Activated gamma-delta T cell treated with Interleukin-2 at 50 U/mL for 16 hours (primary cell): ENCODE data around the gene ZGPAT.
A peak's percentile ranks its signal among the peaks of the same experiment; 100 is the strongest.

Source experiments
- DNase-seq: peaks from one replicate; pipeline ENCODE4 v3.0.0-alpha.2; 2020

ZGPAT gene

DNA sequence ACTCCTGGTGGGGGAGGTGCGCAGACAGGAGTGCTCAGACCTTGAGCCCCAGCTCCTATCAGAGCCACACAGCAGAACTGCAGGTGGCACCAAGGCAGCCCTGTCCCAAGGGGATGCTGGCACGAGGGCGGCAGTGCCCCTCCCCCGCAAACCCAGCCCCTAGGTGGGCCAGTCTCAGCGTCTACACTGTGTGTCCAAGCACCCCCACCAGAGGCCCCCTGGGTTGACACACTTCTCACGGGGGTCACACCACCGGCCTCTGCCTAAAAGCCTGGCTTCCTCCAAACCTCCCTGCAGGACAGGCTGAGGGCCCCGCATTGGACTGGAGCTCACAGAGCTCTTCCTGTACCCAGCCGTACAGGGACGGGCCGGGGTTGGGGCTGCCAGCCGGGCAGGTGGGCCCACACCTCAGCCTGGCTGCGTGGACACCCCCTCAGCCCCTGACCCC, 39.8 kb downstream of the ZGPAT start:
- DNase-seq = no peak

GRCh38 chr20:63748070-63748933, 40.5 kb downstream of the ZGPAT start:
- no peak for DNase-seq

GRCh38 chr20:63748934-63749270, 41.1 kb downstream of the ZGPAT start:
- DNase-seq = no peak

DNA sequence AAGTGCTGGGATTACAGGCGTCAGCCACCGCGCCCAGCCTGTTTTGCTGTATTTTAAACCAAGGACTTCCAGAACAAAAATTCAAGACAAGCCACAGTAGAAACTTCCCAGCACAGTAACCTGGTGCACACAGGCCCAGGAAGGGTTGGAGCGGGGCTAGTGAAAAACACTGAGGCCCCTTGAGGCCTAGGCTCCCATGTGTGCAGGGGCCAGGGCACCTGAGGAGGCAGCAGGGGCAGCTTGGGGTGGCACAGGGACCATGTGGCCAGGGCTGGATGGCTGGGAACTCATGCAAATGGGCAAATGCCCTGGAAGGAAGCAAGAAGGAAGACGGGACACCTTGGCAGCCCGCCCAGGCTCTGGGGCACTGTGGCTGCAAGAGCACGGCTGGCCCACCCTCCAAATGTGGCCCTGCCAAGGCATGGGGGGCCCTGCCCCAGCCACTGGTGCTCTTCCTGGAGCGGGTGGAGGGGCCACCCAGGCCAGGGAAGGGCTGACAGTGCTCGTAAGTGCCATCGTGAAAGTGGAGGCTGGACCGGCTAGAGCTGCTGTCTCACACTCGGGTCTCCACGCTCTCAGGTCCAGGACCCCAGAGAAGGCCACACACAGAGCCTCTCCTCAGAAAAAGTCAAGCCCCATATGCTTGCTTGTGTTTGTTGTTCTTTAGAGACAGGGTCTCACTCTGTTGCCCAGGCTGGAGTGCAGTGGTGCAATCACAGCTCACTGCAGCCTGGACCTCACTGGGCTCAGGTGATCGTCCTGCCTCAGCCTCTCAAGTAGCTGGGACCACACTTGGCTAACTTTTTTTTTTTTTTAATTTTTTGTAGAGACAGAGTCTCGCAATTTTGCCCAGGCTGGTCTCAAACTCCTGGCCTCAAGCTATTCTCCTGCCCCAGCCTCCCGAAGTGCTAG, 42.0 kb downstream of the ZGPAT start:
- no peak for DNase-seq

- DNase-seq = peak; percentile 74
These were observed 43.1 kb downstream of the ZGPAT start for GRCh38 chr20:63750807-63751470.

DNA sequence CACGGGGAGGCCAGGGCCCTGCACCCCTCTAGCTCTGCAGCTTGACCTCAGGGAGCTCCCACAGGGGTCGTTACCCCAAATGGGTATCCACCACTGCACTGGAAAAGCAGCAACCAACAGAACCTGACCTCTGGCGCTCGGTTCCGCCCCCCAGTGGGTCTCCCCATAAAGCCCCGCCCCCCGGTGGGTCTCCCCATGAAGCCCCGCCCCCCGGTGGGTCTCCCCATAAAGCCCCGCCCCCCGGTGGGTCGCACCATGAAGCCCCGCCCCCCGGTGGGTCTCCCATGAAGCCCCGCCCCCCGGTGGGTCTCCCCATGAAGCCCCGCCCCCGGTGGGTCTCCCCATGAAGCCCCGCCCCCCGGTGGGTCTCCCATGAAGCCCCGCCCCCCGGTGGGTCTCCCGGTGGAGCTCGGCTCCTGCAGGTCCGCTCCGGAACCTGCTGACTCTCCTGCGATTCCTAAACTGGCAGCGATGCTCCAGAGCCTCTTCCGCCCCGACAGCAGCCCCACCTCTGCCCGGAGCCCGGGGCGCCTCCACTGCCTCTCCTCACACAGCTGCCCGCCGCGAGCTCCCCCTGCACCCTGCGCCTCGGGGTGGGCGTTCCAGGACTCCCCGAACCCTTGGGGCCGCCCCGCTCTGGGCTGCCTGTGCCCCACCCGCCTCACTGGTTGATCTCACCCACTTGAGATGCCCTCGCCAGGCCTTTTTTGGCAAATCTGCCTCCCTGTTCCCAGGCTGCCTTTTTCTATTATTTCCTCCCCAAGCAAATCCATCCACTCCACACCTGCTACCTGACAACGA, 43.8 kb downstream of the ZGPAT start:
- DNase-seq = no peak

GRCh38 chr20:63752411-63753101, 44.7 kb downstream of the ZGPAT start:
- DNase-seq = no peak

DNA sequence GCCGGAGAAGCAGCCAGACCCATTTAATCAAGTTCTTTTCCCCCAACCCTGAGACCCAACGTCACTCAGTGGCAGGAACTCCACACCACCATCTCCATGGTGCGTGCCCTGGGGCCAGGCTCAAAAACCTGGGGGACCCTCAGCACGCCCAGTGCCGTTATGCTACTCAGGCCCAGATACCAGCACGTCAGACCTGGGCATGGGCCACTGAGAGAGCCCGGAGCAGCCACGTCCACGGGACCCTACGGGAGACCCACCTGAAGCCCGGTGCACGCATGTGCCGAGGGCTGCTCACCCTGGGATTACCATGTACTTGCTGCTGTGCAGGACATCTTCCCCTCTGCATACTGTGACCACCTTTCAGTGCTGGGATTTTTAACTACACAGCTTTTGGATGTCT, 45.5 kb downstream of the ZGPAT start:
- DNase-seq = no peak

DNA sequence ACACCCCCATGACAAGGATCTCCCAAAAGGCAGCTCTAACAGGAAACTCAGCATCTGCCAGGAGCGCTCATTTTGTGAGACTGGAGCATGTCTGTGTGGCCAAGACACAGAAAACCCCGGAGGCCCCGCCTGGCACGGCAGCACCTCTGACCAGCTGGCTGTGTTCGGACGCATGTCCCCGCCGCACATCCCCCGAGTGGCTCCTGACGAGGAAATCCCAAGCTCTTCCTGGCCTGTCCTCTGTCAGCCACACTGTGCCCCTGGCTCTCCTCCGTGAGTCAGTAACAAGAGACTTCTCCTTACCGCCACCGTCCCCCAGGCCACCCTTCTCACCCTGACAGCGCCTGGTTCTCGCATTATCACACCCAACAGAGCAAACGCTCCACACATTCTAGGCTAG, 46.2 kb downstream of the ZGPAT start:
- no peak for DNase-seq

DNA sequence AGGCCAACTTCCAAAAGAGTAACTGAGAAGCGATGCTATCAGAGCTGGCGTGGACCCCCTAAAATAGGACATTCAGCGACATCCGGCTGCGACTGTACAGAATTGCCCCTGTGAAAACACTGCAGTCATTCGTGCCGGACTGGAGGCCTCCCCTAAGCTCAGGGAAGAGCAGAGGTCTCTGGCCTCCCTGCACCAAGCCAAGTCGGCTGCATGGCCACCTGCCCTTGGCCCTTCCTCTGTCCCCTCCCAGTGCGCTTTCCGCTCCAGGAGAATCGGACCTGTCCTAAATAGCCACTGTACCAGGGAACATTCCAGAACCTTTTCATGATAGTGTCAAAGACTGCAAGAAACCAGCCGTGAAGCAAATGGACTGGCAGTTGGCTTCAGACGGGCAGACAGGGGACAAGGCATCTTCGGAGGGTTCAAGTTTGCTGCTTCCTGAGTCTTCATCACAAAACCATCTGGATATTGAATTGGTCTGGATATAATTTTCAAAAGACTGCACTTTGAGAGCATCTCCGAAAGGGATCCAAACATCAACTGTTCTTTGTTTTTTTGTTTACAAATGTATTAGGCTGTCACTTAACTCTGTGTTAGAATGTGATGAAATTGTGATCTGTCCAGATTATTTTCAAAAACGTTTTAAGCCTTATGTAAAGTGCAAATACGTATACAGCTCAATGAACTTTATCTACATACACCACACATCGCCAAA, 48.3 kb downstream of the ZGPAT start:
- no peak for DNase-seq

- no peak for DNase-seq
These were observed 48.8 kb downstream of the ZGPAT start for GRCh38 chr20:63756648-63756991.

GRCh38 chr20:63758152-63758551, 50.3 kb downstream of the ZGPAT start:
- no peak for DNase-seq

- no peak for DNase-seq
These were observed 51.6 kb downstream of the ZGPAT start for GRCh38 chr20:63759377-63759901.

- no peak for DNase-seq
These were observed 57.4 kb downstream of the ZGPAT start for GRCh38 chr20:63765082-63765873.

DNA sequence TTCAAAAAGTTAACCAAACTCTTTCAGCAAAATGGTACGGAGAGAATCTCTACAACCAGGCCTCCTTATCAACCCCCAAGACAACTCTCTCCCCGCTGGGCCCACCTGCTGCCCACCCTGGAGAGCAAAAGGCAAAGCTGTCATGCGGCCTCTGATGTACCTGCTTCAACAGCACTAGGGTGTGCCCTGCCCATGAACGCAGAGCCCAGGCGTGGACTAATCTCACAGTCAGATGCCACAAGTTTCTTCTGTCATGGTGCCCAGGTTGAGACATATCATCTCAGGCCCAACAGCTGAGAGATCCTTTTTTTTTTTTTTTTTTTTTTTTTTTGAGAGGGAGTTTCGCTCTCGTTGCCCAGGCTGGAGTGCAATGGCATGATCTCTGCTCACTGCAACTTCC, 58.1 kb downstream of the ZGPAT start:
- DNase-seq = no peak

GRCh38 chr20:63766695-63767426, 59.0 kb downstream of the ZGPAT start:
- DNase-seq = no peak

DNA sequence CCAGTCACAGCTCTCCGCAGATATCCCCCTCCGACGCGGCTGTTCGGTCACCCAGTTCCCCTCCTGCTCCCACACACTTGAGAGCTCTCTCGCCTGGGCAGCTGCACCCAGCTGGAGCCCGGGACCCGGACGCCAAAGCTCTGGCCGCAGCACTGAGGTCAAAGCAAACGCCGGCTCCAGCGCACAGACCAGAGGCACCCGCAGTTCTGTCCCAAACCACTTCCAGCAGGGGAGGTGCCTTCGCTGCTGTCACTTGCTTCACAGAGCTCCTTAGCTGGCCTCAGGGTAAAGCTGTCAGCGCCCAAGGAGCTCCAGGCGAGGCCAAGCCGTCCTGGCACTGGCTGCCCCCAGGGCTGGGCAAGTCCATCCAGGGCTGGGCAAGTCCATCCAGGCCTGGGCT, 59.6 kb downstream of the ZGPAT start:
- DNase-seq = no peak

GRCh38 chr20:63767886-63768285, 60.0 kb downstream of the ZGPAT start:
- DNase-seq = no peak
